Left hindlimb (tissue), 1 donor: ENCODE measurements around the gene SOCS6.
"Not testable (repeated sequence)": the region's sequence is repeated elsewhere in the genome, so short reads cannot be mapped to it uniquely, and the experiment has no call there.

Source experiments
- DNase-seq: peaks from one replicate; pipeline ENCODE4 v3.0.0-alpha.2; 2018

Gene SOCS6, protein sequence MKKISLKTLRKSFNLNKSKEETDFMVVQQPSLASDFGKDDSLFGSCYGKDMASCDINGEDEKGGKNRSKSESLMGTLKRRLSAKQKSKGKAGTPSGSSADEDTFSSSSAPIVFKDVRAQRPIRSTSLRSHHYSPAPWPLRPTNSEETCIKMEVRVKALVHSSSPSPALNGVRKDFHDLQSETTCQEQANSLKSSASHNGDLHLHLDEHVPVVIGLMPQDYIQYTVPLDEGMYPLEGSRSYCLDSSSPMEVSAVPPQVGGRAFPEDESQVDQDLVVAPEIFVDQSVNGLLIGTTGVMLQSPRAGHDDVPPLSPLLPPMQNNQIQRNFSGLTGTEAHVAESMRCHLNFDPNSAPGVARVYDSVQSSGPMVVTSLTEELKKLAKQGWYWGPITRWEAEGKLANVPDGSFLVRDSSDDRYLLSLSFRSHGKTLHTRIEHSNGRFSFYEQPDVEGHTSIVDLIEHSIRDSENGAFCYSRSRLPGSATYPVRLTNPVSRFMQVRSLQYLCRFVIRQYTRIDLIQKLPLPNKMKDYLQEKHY

DNA sequence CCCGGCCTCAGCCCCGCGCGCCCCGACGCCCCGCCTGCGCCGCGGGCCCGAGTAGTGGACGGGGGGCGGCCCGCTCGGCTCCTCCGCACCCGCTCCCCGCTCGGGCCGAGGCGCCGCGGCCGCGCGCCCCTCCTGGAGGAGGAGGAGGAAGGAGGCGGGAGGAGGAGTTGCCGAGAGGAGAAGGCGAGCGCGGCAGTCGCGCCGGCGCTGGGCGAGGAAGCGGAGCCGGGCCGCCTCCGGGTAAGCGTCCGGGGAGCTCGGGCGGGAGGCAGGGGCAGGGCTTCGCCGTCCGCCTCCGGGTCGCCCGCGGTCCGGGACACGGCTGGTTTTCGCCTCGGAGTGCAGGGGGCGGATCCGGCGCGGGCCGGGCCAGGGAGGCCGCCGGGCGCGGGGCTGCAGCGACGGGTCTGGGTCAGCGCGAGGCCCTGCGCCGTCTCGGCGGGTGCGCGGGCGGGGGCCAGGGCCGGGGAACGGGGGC lies at the start of gene SOCS6:
TSS of gene SOCS6 (plus strand) at position 195 of the 478 bp plus-strand sequence. CDS start 35,624 bp downstream, outside the sequence.
- peak; percentile 74 for DNase-seq

DNA sequence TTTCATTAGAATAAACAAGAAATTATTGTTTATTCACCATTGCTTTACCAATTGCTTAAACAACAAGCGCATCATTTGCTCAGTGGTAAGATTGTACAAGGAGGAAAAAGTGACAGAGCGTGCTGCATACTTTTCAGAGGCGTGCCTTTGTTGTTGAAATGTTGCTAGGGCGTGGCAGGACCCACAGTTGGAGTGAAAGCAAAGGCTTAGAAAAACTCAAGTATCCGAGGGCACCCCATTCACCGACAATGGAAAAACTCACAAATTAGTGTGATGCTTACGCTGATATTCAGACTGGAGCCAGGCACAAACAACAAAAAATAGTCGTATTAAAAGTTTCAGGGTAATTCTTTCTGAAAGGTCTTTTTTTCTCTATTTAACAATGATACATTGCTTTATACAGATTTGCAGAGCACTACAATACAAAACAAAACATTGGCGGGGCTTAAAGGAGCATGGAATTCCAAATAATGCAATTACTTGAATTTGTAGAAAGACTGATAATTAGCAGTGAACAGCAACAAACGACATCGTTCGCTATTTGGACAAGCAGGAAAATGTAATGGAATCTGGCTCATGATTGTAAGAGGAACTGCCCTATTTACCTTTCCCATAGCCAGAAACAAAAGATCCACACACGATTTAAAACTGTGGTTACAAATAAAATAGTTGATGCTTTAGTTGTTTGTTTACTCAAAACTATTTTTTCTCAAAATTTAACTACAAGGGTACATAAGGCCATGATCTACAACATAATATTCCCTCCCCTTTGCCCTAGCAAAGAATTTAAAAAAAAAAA lies 45.5 kb upstream of the SOCS6 start:
- DNase-seq: no peak

DNA sequence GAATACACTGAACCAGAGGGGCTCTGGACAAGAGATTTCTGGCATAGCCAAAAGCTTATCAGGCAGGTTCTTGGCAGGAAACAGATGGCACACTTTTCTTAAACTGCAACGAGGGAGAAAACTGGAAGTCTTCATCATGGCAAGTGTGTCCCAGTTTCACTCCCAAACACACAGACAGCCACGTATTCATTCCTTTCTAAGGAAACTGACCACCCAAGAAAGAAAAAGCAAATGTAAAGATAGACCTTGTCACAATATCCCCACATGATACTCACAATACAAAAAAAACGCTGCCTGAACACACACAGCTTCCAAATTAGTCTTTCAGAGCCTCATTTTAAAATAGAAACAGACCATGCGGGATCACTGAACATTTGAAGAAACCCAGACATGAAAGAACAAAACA lies 42.8 kb upstream of the SOCS6 start:
- no peak for DNase-seq

DNA sequence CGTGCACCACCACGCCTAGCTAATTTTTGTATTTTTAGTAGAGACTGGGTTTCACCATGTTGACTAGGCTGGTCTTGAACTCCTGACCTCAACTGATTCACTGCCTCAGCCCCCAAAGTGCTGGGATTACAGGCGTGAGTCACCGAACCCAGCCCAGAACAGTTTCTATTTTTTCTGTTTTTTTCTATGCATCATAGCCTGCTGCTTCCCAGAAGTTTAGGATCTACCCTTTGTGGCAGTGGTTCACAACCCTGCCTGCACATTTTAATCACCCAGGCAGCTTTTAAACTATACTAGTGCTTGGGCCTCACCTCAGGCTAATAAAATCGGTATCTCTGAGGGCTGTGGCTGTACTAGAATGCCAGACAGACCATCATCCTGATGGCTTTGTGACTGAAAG lies 39.7 kb upstream of the SOCS6 start:
- no peak for DNase-seq

DNA sequence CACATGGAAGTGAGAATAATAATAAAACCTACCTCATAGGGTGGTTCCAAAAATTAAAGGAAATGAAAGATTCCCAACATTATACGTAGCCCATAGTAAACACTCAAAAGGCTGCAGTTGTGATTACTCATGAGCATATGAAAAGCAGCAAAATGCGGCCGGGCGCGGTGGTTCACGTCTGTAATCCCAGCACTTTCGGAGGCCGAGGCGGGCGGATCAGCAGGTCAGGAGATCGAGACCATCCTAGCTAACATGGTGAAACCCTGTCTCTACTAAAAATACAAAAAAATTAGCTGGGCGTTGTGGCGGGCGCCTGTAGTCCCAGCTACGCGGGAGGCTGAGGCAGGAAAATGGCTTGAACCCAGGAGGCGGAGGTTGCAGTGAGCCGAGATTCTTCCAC lies 39.0 kb upstream of the SOCS6 start:
- DNase-seq: not testable (repeated sequence)

DNA sequence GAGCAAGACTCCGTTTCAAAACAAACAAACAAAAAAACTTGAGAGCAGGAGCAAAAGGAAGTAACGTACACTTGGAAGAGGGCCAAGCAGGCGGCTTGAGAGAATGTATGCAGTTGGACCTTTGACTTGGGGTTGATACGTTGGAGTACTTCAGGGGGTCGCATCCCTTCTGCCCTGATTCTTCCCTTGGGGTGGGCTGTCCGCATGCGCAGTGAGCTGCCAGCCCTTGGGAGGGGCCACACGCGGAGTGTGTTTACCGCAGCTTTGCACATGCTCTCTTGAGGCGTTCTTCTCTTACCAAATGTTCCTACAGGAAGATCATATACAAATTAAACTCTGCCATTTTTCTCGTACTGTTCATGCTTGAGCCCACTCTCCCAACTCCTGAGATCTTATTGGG lies 38.1 kb upstream of the SOCS6 start:
- DNase-seq: no peak

DNA sequence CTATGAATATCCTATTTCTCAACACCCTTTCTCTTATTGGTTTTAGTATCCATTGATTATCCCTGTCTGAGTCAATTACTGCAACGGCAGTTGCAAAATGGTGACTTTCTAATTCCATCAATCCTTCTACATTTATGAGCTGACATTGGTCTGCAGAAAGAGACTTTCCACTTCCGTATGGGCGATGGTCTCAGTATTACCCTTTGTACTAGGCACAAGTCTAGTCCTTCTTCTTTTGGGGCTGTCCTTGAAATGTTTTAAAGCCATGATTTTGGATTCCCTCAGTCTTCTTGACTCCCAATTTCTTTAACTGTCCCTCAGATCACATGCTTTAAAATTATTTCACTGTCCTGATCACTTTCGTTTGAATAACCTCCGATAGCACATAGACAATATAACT lies 32.7 kb upstream of the SOCS6 start:
- DNase-seq: no peak

DNA sequence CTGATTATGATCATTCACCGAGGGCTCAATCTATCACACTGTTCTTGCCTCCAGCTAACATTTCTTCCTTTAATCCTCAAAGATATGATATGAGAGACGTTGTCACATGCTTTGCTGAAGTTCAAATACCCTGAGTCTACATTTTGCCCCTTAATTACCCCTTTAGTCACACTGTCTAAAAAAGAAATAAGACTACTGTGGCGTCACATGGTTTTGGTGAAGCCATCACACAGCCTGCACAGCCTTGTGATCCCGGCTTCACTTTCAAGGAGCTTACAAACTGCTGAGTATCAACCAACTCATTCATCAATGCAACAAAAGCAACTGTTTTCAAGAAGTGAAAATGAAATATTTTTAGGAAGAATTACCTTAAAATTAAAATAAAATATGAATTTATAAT lies 31.9 kb upstream of the SOCS6 start:
- no peak for DNase-seq

DNA sequence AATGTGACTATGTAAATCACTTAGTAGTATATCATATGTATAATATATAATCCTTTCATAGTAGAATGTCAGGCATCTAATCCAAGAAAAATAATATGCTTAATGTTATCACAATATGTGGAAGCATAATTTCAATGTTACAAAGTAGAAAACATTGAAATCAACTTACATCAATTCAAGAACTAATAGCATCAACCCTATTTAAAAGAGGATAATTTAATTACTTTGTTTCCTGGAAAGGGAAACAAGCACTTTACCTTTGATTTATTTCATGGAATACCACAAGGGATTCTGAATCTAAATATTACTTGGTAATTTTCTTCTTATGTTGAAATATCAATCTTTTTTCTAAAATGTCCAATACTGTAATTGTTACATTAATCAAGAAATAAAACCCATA lies 30.6 kb upstream of the SOCS6 start:
- no peak for DNase-seq

DNA sequence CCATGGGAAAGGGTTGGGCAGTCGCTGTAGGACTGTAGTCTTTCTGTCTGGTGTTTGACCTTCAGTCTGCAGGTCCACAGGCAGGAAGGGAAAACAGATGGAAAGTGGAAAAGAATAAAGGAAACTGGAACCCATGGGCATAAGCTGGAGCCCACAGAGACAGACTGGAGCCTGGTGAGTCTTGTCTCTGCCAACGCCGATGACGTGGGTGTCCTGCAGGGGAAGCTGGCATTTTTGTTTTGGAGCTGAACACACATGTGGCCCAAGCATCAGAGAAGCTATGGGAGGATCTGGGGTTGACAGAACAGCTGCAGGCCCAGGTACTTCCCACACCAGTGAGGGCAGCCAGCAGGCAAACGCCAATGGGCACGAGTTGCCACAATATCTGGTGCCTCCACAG lies 28.2 kb upstream of the SOCS6 start:
- no peak for DNase-seq

DNA sequence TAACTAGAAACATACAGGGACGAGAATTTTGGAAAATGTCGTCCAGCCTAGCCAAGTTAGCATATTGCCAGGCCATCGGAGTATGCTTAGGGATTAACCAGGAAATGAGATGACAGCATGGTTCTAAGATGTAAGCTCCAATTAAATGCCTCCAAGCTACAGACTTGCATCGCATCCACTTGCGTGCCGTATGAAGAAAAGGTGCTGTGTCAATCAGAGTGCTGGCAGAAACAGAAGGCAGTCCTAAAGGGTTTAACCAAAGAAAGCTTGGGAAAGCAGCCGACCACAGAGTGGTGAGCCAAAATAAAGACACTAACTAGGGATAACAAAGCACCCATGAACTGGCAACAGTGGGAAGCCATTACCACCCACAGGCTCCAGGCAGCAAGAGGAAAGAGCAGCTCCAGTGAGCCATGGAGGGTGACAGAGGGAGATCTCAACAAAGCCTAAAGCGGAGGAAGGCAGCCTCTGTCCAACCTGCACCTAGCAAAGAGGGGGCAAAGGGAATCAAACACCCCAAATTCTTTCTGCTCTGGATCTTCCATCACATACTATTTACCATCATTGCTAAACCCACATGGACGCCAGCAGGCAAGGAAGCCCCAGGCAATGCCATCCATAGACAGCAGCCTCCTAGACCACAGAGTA lies 27.6 kb upstream of the SOCS6 start:
- DNase-seq: no peak

DNA sequence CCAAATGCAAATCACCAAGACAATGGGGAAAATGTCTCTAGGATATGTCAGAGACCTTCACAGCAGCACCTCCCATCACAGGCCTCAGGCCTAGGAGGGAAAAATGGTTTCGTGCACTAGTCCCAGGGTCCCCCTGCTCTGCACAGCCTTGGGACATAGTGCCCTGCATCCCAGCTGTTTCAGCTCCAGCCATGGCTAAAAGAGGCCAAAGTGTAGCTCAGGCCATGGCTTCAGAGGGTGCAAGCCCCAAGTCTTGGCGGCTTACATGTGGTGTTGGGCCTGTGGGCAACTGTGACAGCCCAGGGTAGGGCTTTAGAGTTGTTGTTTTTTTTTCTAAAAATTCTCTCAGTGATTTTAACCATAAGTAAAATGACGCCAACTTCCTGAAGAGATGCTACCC lies 25.5 kb upstream of the SOCS6 start:
- DNase-seq: no peak

DNA sequence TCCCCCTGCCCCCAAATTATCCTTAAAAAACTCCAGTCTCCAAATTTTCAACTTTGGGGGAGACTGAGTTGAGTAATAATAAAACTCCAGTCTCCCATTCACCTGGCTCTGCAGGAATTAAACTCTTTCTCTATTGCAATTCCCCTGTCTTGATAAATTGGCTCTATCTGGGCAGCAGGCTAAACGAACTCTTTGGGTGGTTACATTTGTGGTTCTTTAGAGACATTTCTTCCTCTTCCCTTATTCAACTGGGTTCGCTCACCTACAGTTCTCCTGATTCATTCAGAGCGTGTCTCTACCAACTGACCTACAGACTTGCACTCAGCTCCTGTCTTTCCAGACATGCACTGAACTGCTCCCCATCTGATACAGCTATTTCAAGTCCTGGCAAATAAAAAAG lies 17.1 kb upstream of the SOCS6 start:
- DNase-seq: no peak

DNA sequence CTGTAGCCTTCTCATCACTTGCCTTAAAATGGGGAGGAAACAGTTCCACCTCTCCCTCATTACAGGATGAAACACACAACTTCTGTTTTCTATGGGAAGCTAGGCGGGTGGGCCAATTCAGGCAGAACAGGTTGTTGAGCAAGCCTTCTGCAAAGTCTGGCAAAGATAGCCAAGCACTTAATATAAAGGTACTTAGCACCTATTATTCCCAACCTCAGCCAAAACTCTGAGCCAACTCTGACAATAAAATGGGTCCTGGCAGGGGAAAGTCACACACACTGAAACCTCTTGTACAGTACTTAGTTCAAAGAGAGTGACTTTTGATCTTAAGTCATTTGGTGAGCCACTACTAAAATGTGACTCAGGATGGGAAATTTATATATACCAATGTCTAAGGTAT lies 15.8 kb upstream of the SOCS6 start:
- no peak for DNase-seq

DNA sequence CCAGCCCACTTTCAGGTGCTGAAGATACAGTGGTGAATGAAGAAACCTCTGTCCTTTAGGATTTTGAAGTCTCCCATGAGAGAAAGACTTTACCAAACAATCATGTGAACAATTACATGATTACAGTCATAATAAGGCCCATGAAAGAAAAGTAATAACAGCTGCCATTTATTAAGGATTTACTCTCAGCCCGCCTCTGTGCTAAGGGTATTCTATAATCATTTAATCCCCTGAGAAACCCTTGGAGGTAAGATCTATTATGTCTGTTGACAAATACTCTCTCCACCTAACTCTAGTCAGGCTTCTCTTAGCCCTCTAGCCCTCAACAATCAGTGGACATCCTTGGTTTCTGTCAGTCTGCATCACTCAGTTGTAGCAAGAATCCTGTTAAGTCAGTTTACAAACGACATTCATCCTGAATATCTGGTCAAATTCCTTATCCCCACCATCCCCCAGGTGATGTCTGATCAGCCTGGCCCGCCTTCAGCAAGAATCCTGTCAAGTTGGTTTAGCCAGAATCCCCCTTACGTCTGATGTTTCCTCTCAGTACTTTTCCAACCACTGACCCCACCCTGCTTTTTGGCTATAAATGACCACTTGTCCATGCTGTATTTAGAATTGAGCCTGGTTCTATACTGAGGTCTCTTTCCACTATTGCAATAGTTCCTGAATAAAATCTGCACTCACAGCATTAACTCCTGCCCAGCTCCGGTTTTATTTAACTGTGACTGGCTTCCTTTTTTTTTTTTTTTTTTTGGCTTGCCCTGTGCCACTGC lies 12.2 kb upstream of the SOCS6 start:
- no peak for DNase-seq

DNA sequence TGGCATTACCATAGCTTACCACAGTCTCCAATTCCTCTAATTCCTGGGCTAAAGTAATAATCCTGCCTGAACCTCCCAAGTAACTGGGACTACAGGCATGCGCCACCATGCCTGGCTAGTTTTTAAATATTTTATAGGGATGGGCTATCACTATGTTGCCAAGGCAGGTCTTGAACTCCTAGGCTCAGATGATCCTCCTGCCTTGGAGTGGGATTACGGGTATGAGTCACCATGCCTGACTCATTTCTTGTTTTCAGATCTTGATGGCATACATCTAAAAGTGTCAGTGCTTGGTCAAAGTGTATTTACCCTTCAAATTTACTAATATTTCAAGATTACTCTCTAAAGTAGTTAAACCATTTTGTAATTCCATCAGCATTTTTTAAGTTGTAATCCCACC lies 9.4 kb upstream of the SOCS6 start:
- no peak for DNase-seq

DNA sequence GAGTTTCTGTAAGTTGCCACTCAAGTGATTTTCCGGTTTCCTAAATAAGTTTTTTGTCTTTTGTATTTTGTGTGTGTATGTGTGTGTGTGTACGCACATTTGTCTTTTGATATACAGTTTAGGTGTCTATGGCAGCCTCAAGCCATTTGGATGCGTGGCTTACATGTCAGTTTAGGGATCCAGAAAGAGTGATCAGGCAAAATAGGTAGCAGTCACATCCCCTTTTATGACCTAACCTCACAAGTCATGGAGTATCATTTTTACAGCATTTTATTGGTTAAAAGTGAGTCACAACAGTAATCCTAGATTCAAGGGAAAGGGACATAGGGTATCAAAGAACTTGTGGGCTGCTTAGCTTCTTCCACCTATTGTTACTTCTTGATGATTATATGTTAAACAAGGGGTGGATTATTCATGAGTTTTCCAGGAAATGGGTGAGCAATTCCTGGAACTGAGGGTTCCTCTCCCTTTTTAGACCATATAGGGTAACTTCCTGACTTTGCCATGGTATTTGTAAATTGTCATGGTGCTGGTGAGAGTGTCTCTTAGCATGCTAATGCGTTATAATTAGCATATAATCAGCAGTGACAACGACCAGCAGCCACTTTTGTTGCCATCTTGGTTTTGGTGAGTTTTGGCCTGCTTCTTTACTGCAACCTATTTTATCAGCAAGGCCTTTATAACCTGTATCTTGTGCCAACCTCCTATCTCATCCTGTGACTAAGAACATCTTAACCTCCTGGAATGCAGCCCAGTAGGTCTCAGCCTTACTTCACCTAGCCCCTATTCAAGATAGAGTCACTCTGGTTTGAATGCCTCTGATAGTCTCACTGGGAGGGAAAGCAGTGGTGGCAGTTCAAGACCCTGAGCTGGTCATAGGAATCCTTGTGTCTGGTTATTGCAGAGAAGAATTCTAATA lies 8.6 kb upstream of the SOCS6 start:
- no peak for DNase-seq

DNA sequence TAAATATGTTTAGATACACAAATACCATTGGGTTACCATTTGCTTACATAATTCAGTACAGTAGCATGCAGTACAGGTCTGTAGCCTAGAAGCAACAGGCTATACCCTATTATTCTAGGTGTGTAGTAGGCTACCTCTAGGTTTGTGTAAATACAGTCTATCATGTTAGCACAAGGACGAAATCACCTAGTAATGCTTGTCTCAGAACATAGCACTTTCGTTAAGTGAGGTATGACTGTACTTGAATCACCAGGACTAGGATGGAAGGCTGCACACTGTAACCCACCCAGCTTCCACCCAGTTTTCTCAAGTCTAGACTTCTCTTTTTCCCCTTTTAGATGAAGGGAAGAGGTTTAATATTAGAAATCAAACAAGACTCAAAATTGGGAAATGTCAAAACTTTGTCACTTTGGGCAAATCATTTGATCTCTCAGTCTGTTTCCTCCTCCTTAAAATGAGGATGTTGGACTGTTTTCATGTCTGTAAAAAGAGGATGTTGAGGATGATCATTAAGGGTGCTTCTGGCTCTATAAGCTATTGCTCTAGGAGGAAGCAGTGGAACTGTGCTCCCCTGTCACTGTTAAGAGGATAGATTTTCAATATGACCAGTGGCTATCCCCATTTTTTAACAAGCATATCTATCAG lies 3.7 kb upstream of the SOCS6 start:
- DNase-seq: no peak

DNA sequence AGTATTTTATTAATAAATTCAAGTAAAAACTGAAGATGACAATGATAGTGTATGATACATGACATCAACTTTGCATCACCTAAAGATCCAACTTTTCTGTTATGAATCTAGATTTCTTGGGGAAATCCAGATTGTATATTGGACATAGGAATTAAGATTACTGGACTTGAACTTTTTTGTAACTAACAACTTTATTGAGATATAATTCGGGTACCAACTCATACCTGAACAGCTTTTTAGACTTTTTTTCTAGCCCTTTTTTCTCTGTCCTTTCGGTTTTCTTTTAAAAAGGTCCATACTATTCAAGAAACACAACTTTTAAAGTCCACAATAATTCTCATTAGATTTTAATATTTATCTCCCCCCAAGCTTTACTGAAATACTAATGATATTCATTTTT lies 1.1 kb upstream of the SOCS6 start:
- no peak for DNase-seq

DNA sequence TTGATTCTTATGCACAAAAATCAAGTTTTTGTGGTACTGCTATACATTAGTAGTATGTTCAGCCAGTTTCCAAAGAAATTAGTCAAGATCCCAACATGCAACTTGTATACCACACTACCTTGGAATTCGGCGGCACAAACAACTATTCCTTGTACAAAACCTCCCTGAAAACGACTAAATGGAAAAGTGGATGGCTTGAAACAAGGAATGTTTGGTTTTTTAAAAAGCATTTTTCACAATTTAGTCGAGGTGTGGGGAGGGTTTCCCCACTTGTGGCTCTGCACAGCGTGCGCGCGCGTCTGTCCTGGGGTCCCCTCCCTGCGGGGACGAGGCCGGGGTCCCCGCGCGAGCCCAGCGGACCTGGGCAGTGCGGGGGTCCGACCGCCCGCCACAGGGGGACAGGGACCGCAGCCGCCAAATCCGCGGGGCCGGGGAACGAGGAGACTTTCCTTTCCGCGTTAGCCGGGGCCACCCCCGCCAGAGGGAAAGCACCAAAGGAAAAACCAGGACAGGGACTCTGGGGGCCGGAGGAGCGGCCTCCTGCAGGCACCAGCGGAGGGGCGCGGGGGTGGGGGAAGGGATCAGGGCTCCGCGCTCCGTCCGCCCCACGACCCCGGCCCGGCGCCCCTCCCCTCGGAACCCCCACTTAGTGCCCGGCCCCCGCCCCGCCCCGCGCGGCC lies 534 bp upstream of the SOCS6 start:
- DNase-seq: peak; percentile 67
